Gastroesophageal sphincter (tissue), 3 donors: Measurements from ENCODE around the gene TNFRSF13B.

Experiments used
- CTCF ChIP-seq, 4 experiments: fragments of 200-600 bp in 2 of 4; fragments of 450-650 bp in 2 of 4; sonication (generic) in 1 of 4; IDR thresholded peaks; one replicate each; pipeline ENCODE4 v1.5.1; 2017 to 2019; ENCODE audit warnings: antibody characterized with exemption in 4 of 4, mild to moderate bottlenecking in 2 of 4, moderate library complexity in 2 of 4
- POLR2A ChIP-seq, 2 donors: fragments of 450-650 bp; IDR thresholded peaks; one replicate each; pipeline ENCODE4 v1.6.1; 2017; ENCODE audit warnings: antibody characterized with exemption in 2 of 2, mild to moderate bottlenecking in 2 of 2, moderate library complexity in 1 of 2
- POLR2AphosphoS5 ChIP-seq: sonication (generic); formaldehyde crosslinking; IDR thresholded peaks from one replicate; pipeline ENCODE4 v1.6.1; 2017; ENCODE audit warnings: antibody characterized with exemption

DNA sequence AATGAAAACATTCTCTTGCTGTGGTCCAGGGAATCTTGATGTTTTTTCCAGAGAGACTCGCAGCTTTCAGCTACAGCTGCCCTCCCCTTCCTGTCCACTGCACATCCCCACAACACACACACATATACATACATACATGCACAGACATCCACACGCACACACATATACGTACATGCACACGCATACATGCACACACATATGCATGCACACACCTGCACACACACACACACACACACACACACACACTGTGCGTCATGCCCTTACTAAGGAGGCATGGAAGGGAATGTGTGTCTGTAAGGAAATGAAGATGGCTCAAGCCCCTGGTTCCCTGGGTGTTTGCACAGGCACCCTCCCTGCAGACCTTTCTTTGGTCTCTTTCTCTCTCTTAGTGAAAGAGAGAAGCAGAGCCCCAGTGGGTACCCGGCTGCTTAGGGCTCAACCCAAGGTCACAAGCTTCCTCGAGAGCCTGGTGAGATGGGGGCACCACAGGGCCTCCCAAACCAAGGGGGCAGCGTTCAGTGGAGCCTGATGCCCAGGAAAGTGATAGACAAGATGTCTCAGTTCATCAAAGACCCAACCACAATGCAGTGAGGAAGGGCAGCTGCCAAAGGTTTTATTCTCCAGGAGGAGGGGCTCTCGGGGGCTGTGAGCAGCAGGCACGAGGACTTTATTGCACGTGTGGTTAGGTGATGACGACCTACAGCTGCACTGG, 33.3 kb downstream of the TNFRSF13B start:
- TF ChIP-seq CTCF (IDR thresholded peaks at IDR 0.05): no peak
- no peak for TF ChIP-seq POLR2A (IDR thresholded peaks at IDR 0.05)
- no peak for TF ChIP-seq POLR2AphosphoS5
